NCI-H1092 treated with DMSO at 0.1 percent for 48 hours (cell line): ENCODE measurements around the gene GLT8D1.
"Not testable (repeated sequence)": the region's sequence is repeated elsewhere in the genome, so short reads cannot be mapped to it uniquely, and the experiment has no call there.

Experiments
- DNase-seq: peaks from one replicate; lab custom pipeline; 2025; lab: John Stamatoyannopoulos, UW

Gene GLT8D1

DNA sequence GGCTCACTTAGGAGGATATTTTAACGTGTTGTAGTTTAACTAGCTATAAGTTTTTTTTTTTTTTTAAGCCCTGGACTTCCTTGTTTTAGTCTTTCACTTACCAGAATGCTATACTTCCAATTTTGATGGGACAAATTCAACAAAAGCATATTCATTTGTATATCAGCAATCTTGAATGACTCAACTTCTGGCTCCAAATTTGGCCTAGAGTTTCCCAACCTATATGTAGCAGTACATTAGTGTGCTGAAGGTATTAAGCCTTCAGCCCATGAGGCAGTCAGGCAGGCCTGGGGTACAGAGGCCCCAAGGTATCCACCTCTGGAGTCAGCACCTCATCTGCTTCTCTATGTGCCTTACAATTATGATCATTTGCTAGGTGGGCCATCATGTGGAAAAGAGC lies 25.8 kb downstream of the GLT8D1 start:
- no peak for DNase-seq

DNA sequence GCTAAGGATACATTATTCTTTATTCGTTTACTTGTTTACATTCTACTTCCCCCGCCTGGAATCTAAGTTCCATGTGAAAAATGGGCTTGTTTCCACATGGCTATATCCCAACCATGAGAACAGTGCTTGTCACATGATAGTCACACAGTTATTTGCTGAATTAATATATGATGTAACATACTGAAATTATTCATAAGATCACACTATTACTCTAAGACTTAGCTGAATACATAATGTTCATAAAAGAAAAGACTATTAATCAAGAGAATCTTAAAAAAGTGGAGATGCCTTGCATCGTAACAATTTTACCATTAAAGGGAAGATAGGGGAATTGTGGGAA lies 26.4 kb downstream of the GLT8D1 start:
- DNase-seq: no peak

DNA sequence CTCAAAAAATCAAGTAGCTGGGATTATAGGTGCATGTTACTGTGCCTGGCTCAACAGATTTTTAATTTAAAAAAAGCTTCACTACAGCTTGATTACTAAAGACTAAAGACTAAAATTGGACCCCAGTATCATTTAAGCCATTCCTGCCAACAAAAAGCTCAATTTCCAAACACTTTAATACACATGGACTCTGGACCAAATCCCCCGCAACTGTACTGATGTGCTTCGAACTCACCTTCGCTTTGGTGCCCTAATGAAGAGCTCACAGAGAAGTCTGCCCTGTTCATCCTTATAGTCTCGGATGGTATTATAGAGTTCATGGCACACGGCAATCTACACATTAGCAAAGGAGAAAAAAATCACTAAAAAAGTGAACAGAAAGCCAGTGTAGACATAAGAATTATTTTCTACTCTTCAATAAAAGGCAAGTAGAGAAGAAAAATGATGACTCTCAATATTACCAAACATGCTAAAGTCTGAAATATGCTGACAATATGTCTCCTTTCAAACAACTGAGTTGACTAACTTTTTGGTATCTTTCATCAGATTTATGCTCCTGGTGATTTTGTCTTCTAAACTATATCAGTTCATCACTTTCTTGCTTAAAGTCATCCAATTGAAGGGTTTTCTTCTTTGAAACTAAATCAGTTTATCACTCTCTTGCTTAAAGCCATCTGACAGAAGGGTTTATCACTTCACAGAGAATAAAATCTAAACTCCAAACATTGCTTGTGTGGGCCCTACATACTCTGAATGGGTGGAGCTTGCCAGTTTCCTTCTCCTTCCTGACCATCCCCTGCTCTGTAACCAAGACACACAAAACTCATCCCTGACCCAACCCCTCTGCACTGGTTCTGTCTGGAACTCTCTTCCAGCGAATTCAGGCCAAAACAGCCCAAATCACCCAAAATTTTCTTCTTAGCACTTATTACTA lies 27.1 kb downstream of the GLT8D1 start:
- DNase-seq: no peak

DNA sequence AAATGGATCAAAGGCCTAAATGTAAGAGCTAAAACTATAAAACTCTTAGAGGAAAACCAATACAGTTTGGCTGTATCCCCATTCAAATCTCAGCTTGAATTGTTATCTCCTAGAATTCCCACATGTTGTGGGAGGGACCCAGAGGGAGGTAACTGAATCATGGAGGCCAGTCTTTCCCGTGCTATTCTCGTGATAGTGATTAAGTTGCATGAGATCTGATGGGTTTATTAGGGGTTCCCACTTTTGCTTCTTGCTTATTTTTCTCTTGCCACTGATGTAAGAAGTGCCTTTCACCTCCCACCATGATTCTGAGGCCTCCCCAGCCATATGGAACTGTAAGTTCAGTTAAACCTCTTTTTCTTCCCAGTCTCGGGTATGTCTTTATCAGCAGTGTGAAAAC lies 29.4 kb downstream of the GLT8D1 start:
- not testable (repeated sequence) for DNase-seq

DNA sequence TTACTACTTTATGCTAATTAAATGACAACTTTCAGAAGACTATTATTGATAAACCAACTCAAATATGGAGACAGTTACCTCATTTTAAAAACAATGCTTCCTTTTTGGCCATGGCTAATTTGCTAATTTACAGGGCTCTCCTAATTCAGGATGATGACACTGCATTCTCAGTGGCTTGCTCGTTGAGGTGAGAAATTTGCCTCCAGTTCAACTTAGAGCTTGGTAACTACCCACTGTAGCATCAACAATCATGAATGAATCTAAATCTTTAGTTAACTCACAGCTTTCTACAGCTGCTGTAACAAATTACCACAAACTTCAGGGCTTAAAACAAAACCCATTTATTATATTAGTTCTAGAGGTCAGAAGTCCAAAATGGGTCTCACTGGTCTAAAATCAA lies 33.9 kb downstream of the GLT8D1 start:
- no peak for DNase-seq

DNA sequence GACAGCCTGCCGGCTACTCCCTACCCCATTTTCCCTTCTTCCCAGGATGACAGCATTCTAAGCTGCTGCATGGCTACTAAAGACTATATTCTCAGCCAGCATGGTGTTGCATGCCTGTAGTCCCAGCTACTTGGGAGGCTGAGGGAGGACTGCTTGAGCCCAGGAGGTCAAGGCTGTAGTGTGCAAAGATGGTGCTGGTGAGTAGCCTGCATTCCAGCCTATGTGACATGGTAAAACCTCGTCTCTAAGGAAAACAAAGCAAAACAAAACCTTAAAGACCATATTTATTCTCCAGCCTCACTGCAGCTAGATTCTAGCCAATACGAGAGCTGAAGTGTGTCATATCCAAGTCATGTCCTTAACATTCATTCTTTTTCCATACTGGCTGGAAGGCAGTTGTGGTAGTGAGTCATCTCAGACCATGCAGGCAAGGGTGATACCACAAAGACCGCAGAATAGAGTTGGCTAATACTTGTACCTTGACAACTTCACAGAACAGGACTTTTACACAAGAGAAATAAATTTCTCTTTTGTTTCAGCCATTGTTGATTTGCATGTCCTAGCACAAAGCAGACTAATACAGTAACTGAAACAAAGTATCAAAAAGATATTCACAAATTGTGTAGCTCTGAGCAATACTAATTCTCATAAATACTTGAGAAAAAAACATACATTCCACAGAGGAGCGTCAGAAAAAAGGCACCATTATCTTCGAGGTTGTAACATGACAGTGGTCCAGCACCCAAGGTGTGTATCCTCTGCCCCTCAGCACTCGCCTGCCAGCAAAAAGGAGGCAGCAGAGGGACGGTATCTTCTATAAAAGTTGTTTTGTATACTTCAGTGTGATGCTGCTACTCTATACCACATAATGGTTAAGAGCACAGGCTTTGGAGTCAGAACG lies 34.7 kb downstream of the GLT8D1 start:
- no peak for DNase-seq

DNA sequence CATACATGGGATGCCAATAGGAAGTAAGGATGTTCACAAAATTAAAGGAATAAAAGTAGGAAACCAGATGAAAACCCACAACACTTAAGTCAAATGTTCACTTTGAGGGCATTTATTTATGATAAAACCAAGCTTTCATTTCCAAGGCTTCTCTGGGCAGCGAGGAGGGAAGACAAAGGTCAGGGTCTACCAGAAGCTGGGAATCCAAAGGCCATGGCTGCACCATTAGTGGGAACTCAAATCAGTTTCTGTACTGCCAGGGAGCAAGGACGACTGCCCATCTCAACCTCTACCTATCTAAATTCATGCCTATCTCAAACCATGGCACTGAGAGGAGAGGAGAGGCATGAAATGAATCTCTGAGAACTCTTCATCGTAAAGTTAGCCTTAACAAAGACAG lies 42.5 kb downstream of the GLT8D1 start:
- DNase-seq: no peak

DNA sequence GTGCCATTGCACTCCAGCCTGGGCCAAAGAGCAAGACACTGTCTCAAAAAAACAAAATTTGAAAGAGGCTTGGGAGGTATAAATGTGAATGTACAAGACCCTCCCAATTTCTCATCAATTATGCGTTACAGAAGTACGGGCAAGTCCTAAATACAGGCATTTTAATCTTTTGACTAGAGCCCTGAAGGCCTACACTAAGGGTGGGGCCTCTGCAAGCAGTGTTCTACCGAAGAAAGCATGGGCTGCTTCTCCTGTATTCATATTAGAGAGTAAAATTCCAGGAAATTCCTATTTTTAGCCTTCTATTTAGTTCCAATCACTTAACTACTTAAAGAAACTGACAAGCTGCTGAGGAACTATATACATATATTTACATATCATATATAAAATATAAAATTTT lies 45.5 kb downstream of the GLT8D1 start:
- no peak for DNase-seq

DNA sequence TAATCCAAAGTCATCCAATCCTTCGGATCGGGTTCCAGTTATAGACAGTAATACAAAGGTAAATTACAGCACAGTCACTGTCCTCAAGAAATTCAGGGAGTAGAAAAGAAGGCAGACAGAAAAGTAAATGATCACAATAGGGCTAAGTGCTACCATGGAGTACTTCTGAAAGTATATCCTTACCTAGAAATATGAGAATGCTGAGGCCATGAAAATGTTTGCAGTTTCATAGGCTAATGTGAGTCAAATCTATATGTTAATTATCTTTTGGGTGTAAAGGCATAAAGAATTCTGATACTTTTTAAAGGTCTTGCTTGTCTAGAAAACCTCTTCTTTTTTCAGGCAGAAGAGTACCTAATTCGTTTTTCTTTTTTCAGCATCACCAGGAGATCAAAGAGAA lies 49.7 kb downstream of the GLT8D1 start:
- no peak for DNase-seq

DNA sequence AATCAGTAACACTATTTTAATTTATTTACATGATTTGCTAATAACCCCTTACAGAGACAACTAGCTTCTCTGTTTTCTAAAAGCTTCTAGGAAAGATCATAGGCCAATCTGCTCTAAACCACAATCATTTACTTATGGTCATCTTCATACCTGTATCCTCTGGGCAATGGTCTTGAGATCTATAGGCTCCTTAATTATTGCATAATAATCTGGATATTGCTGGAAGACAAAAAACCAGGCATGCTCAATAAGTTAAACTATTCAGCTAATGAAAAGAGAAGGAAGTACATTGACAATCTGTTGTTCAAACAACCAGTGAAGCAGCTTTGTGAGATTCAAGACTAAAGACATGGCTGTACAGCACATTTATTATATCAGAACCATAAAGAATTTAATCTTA lies 54.0 kb downstream of the GLT8D1 start:
- DNase-seq: no peak

DNA sequence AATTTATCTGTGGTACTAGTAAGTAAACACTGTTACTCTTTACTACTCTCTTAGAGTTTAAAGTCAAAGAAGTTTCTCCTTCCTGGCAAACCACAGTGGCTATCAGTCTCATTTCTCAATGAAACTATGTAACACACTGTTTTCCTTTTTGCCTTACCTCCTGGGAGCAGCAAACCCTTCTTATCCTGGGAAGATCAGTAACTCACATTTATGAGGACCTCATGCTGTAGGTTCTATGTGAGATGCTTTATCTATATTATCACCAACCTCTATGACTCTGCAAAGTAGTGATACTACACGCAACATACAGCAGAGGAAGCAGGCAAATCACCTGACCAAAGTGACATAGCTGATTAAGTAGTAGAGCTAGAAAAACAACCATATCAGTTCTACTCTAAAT lies 55.2 kb downstream of the GLT8D1 start:
- no peak for DNase-seq

DNA sequence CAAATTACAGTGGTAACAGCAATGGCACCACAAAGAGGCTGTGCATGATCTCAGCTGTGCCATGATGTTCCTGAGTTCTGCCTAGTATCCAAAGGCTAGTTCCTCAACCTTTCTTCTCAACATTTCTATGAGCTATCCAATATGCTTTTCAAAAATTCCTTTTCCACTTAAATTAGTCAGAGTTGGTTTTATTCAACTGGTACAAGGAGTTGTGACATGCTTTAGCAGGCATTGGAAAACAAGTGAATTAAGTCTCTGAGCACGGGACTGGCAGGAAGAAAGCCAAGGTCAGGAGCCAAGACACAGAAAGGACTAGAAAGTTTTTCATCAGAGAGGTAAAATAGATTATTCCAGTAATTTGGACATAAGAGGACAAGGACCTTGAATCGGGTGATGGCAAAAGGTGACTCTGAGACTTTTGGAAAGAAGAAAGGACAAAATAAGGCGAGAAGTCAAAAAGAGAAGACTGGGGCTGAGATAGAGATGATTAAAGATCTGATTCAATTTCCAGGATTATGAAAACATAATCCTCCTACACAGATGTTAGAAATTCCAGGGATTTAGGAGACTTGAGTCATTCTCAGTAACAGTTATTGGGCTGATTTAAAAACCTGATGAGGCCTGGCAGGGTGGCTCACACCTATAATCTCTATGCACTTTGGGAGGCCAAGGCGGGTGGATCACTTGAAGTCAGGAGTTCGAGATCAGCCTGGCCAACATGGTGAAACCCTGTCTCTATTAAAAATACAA lies 56.0 kb downstream of the GLT8D1 start:
- DNase-seq: no peak

DNA sequence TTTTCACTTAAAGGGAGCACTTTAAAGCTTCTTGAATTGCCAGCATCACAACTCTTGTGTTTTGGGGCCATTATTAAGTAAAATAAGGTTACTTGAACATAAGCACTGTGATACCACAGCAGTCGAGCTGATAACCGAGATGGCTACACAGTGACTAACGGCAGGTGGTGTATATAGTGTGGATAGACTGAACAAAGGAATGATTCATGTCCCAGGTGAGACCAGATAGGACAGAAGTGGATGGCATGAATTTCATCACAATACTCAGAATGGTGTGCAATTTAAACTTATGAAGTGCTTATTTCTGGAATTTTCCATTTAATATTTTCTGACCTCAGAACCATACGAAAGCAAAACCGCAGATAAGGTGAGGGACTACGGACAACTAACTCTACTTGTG lies 60.0 kb downstream of the GLT8D1 start:
- no peak for DNase-seq
